Stimulated activated CD8-positive, alpha-beta memory T cell treated with anti-CD3 and anti-CD28 coated beads, Interleukin-15, amount 100 ng/mL, for 48 hours (primary cell): ENCODE results near the gene CAMSAP1.

ENCODE experiments used
- DNase-seq, 2 donors: peaks; one replicate each; pipeline ENCODE4 v3.0.0-alpha.2; 2020; ENCODE audit warnings: low read depth in 2 of 2

CAMSAP1 gene

DNA sequence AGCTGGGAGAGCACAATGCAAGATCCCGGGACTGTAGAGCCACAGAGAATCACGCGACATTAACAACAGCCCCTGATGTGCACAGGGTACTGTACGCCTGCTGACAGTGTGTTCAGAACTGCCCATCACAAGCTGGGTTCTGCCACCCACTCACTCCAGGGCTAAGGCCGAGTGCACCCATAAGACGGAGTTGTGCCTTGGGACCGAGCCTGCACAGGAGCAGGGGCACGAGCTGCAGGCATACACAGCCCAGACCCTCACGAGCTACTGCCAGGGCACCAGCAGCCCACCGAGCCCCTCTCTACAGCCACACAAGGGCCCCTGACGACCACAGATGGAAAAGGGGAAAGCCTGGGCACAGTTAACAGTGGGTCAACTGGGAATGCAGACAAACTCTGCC lies 67.8 kb downstream of the CAMSAP1 start:
- no peak for DNase-seq

DNA sequence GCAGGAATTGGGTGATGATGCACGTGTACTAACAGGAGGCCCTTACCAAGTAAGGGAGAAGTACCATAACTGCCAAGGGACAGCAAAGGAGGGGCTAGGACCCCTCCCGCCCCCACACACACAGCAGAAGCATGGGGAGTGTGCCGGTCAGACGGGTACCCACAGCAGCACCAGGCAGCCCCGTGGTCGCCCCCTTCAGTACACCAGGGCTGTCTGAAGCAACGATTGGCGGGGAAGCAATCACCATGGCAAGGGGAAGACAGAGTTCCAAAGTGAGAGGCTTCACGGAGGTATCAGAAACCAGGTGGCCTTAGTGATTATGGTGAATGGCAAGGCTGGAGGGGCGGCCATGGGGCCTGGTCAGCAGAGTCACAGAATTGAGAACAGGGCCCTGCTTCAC lies 72.2 kb downstream of the CAMSAP1 start:
- DNase-seq, result no peak

DNA sequence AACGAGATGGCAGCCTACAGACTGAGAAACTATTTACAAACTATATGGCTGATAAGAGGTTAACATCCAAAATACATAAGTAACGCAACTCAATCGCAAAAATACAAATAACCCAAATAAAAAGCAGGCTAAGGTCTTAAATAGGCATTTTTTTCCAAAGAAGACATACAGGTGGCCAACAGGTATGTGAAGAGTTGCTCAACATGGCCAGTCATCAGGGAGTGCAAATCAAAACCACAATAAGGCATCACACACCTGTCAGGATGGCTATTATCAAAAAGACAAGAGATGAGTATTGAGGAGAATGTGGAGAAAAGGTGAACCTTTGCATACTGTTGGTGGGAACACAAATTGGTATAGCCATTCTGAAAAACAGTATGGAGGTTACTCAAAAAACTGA lies 73.5 kb downstream of the CAMSAP1 start:
- DNase-seq, result no peak

DNA sequence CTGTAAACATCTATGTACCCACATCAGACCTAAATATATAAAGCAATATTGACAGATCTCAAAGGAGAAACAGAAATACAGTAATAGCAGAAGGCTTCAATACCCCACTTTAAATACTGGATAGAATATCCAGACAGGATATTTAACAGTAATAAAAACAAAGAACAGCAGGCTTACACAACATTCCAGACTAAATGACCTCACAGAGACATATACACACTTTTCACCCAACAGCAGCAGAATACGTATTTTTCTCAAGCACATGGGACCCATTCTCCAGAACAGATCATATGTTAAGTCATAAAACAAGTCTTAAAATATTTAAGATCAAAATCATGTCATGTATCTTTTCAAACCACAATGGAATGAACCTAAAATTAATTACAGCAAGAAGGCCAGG lies 76.8 kb downstream of the CAMSAP1 start:
- DNase-seq, result no peak

DNA sequence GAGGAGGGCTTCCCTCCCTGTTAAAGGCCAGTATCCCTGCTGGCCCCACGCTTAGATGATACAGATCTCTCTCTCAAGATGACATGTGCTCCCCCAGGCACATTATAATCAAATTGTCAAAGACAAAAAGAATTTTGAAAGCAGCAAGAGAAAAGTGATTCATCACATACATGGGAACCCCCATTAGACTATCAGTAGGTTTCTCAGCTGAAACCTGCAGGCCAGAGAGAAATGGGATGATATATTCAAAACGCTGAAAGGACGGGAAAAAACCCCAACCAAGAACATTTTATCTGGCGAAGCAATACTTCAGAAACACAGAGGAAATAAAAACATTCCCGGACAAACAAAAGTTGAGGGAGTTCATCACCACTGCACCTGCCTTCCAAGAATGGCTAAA lies 78.7 kb downstream of the CAMSAP1 start:
- DNase-seq, result no peak

DNA sequence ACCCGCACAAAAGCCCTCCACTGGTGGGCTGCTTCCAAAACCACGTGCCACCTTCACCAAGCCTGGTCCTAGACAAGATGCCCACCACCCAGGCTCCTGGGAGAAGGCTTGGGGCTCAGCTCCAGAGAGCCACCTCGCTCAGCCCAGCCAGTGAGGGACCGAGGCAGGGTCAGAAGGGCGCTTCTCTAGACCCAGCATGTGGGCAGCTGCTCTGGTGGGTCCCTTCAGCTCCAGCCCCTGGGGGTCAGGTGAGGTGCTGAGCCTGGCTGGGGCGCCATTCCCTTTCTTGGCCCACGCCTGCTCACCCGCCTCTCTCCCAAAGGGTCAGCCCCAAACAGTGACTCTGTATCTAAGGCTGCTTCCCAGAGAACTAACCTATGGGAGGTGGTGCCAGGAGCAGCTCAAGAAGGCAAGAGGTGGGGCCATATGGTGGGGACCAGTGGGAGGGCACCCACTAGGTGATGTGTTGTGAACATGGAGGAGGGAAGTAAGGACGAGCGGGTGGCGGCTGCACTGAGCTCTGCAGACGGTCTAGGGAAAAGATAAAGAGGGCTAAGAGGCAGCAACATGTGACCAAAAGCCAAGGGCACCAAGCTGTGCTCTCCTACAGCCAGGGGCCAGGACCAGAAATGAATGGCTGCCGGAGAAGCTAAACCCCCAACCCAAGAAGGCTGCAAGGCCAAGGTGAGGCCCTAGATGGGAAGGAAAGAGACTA lies 79.3 kb downstream of the CAMSAP1 start:
- DNase-seq, result no peak

DNA sequence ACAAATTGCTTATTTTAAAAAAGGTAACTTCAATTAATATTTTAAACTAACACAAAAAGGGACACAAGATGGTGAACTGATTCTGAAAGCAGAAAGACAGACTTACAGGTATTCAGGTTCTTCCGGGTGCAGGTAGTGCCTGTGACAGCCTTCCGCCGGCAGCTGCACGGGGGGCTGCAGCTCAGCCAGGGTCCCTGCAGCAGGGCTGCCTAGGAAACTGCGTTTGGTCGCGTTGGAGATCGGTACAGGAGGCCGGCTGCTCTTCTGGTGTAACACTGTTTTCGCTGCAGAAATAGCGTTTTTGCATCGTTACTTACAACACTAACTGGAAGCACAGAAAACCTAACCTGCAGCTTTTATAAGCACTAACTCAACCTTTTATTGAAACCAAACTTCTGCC lies 80.0 kb downstream of the CAMSAP1 start:
- no peak for DNase-seq

DNA sequence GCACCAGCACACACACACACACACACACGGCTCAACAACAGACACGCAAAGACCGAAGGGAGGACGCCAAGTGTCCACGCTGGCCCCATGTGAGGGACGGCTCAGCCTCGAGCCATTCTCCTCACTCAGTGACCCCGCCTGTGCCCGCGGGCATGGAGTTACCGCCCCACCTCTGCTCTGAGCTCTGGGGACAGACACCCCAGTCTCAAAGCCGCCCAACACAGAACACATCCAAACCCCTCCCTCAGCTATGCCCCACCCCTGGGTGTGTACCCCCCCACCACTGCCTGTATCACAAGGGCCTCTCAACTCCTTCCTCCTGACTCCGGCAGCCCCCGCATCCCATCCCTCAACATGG lies 81.2 kb downstream of the CAMSAP1 start:
- no peak for DNase-seq

DNA sequence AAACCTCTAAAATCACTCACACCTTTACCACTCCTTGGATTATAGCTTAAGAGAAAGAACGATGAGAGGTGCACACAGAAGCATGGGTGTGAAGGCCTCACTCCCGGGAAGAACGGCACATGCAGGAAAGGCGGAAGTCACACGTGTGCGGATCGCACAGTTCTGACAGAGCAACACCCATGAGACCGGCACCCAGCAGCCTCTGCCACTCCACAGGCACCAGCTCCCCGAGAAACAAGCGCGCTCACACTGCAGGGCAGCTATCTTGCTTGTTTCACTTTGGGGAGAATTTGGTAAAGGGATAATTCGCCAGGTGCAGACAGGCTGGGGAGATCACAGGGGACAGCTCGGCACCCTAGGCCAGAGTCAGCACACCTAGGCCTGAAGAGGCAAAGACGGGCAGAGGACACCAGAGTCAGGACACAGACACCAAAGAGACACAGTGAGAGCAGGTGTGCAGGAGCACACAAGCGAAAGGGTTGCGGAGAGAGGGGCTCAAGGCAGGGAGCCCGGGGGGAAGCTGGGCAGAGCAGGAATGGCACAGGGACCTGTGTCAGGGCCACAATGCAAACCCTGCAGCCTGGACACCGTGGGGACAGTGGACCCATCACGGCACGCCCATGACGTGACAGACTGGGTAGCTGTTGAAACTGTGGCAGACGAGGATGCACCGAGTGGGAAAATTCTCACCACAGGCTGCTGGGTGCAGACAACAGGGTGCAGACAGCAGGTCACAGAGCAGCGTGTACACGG lies 81.7 kb downstream of the CAMSAP1 start:
- DNase-seq, result no peak

DNA sequence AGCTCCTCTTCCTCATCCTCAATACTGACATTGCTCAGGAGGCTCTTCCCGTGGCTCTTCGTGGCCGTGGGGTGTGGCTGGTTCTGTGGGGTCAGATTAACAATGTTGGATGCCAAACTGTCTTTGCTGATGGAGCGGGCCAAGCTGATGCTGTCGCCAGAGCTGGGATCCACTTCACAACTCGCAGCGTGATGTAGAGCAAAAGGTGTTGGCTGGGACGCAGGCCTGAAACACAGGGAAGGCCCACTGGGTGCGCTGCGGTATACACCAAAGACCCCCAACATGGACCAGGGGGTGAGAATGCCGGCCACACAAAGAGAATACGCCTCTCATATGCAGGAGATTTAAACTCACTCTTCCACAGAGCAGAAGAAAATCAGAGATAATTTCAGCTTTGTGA lies 84.3 kb downstream of the CAMSAP1 start:
- no peak for DNase-seq

DNA sequence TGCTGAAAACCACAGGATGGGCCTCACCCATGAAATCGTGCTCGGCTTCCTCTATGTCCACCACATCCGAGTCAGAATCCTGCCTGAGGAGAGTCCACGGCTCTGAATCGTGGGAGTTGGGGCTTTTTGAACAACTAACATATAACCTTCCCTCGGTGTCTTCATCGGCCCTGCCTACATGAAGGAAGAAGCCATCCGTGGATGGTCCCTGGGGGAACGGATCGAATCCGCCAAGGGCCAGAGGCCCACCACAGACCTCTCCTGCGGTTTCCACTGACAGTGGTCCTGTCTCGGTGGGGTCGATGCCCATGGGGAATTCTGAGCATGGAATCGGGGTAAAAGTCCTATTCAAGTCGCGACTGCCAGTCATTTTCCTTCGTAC lies 85.0 kb downstream of the CAMSAP1 start:
- no peak for DNase-seq

DNA sequence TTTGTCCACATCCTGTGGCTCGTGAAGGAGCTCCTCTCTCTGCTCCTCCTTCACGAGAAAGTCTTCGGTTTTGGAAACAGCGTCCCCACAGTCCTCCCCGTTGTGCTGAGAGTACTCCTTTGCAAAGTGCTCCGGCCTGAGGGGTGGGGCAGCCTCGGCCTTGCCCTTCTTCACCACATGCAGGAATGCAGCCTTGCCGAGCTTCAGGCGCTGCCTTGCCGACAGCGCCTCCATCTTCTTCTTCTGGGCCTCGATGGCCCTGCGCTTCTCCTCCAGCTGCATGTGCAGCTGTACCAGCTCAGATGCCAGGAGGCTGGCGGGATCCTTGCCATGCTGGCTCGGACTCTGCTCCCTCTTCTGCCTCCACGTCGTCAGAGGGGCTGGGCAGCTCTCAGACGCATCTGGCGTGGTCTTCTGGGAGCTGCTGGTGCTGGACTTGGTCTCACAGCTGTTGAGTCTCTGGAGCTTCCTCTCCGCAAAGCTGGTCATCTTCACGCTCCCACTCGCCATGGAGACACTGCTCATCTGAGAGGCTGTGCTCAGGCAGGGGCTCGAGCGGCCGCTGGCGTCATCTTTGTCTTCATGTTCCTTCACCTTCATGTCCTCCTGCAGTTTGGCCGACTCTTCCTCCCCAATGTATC lies 85.5 kb downstream of the CAMSAP1 start:
- DNase-seq, result no peak

DNA sequence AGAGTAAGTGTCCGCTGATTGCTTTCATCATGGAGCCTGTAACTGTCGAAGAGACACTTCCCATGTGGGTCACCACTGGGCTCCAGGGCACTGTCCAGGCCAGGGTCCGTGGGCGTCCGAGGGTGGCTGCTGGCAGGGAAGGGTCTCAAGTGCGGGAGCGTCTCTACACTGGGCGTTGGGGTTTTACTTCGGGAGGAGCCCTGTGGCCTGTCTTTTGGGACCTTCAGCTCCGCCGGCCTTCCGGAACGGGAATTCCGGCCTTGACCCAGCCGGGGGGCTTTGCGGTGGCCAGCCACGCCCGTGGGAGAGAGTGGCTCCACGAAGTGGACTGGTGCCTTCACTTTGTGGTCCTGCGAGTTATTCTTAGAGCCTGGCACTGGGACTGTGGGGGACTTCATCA lies 86.2 kb downstream of the CAMSAP1 start:
- DNase-seq, result no peak

DNA sequence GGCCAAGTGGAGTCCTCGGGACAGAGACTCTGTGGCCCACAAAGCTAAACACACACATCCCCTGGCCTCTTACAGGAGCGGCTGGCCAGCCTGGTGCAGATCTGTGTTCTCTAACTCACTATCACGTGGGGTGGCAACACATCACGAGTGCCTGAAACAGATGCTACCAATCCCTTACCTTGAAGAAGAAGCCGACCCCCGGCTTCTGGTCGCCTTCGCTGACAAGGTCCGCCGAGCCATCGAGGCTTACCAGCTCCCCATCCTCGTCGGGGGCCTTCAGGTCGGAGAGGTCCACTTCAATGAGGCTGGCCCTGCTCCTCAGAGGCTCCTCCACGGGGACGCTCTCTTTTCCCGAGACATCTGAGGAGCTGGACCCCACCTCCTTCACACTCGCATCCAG lies 86.7 kb downstream of the CAMSAP1 start:
- DNase-seq, result no peak

DNA sequence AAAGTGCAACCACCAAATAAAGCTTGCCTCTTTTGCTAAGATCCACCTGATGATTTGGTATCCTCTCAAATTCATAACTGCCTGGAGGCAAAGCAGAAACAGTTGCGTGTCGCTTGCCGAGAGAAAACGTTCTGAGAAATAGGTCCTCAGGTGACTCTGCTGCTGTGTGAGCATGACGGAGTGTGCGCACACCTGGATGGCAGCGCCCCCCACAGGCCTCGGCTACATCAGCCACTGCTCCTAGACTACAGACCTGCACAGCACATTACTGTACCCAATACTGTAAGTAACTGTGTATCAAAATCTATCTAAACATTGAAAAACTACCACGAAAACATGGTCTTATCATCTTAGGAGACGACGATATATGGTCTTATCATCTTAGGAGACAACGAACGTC lies 87.4 kb downstream of the CAMSAP1 start:
- DNase-seq, result no peak

DNA sequence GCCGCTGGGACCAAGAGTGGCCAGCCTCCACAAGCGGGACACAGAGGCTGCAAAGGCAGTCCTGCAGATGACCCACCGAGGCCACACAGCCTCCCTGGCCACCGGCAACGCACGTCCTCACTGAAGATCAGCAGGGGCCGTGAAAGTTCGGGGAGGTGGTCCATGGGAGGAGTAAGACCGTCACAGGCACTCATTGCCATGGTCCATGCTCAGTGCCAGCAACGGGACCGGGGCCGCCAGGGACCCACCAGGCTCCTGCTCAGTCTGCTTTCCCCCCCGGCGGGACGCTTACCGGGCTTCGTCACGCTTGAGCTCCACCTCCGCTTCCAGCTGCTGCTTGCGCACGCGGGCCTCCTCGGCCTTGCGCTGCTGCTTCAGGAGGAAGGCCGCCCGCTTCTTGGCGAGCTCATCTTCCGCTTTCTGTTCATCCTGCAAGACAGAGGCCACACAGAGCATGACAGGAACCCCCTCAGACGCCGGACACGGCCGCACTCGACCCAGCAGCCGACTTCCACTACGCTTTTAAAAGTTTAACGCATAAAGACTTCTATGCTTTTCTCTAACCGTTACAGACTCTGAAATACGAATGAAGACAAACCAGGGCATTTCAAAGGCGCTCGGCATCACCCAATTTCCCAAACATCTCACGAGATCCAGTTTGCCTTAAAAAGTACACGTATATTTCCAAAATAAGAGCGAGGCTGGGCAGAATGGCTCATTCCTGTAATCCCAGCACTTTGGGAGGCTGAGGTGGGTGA lies 88.4 kb downstream of the CAMSAP1 start:
- DNase-seq, result no peak

DNA sequence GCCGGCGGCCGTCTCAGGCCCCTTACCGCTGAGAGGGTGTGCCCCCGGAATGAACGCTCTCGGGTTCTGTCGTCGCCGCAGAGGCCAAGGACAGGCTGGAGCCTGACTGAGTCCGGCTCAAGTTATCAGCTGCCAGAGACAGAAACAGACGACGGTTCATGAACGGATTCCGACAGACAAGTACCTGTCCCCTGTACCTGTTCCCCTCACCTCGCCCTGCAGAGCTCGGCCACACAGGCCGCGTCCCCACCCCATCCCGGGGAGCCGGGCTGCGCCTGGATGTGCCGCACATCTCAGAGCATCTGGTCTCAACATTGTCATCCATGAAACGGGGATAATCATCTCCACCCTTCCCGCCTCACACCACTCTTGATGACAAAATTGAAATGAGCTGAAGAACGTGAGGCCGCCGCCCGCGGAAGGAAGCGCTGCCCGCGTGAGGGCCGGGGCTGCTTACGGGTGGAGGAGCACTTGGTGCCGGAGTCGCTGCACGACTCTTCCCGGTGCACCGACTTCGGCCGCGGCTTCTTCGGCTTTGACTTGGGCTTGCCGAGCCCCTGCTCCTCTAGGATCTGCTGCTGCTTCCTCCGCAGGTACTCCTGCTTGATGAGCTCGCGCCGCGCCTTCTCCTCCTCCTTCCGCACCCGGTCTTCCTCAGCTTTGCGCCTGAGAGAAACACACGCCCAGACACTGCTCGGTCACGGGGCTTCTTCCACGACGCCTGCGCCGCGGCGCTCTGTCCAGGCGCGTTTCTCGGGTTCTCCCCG lies 89.2 kb downstream of the CAMSAP1 start:
- no peak for DNase-seq

DNA sequence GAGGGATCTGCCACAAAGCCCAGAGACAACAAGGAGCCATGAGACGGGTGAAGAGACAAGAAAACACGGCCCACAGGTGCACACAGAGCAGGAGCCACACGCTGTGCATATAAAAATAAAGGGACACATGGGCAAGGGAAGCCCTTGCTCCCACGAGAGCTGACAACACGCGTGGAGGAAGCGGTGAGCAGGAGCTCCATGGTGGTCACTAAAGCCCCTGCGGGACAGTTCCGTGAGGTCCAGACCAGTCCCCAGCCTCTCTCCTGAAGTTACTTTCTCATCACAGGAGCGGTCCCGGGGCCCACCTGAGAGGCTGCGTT lies 90.7 kb downstream of the CAMSAP1 start:
- DNase-seq, result no peak

DNA sequence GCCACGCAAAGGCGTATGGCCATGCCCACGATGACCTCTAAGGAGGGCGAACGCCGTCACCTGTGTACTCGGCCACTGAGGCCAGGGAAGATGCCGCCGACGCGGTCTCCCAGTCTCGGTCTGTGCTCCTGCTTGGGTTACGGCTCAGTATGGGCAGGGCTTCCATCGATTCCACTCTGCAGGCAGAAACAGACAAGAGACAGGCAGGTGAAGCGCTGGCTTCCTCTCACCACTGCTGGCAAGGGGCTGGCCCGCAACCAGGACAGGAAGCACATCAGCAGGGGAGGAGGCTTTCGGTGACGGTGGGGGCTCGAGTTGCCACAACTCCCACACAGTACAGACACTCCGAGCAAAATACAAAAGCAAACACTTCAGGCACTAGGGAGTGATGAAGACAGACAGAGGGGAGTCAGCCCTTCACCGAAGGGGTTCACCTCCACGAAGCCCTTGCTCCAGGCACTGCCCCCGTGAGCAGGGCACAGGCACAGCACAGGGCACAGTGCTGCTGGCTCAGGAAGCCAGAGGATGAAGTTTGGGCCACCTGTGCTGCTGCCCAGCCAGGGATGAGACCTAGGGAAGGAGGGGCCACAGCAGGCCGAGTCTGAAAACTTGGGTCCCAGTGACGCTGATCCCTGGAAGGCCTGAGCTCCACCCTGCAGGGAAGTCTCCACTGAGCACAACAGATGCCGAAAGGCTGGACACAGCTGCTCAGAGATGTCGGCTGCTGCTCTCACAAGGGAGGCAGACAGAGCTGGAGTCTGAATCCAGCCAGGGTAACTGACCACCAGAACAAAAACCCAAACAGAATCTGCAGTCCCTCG lies 91.3 kb downstream of the CAMSAP1 start:
- DNase-seq, result peak in 1 of 2 donors; percentile 11

DNA sequence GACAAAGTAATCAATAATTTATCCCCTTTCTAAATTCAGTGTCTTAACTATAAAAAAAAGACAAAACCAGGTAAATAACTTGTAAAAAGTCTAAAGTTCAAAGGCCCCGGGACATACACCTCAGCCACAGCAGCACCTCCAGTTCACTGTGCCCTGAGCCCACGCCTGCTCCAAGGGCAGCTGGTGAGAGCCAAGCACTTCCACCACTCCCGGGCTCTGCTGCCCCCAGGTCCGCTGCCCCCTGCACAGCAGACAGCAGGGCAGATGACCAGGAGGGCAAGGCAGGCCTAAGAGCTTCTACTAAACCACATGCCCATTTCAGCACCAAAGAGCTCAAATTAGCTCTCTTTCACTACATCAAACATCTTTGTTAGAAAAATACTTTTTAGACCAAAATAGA lies 91.9 kb downstream of the CAMSAP1 start:
- no peak for DNase-seq
